ENCODE results near the gene BTNL3. TPM values are rescaled to one million over a fixed set of nuclear protein-coding genes. Genes with fewer than 3 reads are reported as not detected.

The BTNL3 gene
- total RNA-seq, 4 donors from 2014 or later, result 0.17 TPM; not detected in 3

DNA sequence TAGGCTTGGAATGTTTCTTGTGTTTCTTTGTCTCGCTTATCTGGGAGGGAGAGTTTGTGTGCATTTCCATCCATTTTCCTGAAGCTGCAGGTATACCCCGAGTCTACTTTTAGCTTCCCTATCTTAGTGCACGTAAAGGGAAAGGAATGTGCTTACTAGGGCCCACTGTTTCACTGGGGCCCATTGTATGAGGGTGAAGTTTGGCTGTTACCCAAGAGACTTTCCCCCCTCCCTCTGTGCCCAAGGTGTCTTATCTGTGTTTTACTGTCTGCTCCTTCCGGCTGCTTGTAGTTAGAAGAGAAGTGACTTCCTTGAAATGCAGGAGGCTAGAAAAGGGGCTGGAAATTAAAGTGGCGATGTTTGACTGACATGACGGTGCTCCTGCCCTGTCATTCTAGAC is 12.1 kb upstream of the BTNL3 start:
- Histone ChIP-seq H3K27ac (no peak overlapping the region), H3K4me1 (no peaks in the 10 kb centered on the region), H3K9me3 (no peaks in the 10 kb centered on the region), H3K27me3 (no peaks in the 10 kb centered on the region), H3K36me3 (no peaks in the 10 kb centered on the region), H3K4me3 (no peak overlapping the region)
- no peak for TF ChIP-seq POLR2A (IDR thresholded peaks at IDR 0.05)
- TF ChIP-seq, protein P1, sequence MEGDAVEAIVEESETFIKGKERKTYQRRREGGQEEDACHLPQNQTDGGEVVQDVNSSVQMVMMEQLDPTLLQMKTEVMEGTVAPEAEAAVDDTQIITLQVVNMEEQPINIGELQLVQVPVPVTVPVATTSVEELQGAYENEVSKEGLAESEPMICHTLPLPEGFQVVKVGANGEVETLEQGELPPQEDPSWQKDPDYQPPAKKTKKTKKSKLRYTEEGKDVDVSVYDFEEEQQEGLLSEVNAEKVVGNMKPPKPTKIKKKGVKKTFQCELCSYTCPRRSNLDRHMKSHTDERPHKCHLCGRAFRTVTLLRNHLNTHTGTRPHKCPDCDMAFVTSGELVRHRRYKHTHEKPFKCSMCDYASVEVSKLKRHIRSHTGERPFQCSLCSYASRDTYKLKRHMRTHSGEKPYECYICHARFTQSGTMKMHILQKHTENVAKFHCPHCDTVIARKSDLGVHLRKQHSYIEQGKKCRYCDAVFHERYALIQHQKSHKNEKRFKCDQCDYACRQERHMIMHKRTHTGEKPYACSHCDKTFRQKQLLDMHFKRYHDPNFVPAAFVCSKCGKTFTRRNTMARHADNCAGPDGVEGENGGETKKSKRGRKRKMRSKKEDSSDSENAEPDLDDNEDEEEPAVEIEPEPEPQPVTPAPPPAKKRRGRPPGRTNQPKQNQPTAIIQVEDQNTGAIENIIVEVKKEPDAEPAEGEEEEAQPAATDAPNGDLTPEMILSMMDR (IDR thresholded peaks at IDR 0.05 in 4 of 5, conservative IDR thresholded peaks at IDR 0.05 in 1 of 5), result no peak
- DNase-seq (no peak), ATAC-seq (no peak)
- in situ Hi-C loops (cut with MboI; ENCODE audit: low sequenced_read_pairs in 4 of 4), result no loop called here
- intact Hi-C loops (cut with DNase I; ENCODE audit: low total_unique reads), result no loop called here

DNA sequence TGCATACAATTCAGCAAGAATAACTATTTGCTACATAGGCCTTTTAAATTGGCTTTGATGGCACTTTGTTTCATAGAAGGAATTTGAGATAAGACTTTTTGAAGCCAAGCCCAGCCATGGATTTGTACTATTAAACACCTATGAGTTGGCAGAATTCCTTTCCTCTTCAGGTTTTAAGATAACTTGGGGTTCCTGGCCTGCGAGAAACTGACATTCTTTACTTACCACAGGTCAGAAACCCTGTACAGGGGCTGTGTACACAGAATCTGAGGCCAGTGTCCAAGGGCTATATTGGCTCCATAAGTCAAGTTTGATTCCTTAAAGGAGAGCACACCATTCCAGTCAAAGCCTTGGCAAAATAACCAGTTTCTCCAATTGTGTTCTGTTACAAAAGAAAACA is 10.8 kb upstream of the BTNL3 start:
- DNase-seq, result no peak
- no peak for TF ChIP-seq POLR2A (IDR thresholded peaks at IDR 0.05)
- TF ChIP-seq, protein P1 (IDR thresholded peaks at IDR 0.05 in 4 of 5, conservative IDR thresholded peaks at IDR 0.05 in 1 of 5), result no peak
- H3K4me1 ChIP-seq, result no peaks in the 10 kb centered on the region
- ATAC-seq, result no peak
- intact Hi-C loops (cut with DNase I; ENCODE audit: low total_unique reads) (no loop called here), in situ Hi-C loops (cut with MboI; ENCODE audit: low sequenced_read_pairs in 4 of 4) (no loop called here)
- no peak overlapping the region for H3K4me3 ChIP-seq
- no peak overlapping the region for H3K27ac ChIP-seq
- no peaks in the 10 kb centered on the region for H3K36me3 ChIP-seq
- H3K27me3 ChIP-seq, result no peaks in the 10 kb centered on the region
- H3K9me3 ChIP-seq, result no peaks in the 10 kb centered on the region

DNA sequence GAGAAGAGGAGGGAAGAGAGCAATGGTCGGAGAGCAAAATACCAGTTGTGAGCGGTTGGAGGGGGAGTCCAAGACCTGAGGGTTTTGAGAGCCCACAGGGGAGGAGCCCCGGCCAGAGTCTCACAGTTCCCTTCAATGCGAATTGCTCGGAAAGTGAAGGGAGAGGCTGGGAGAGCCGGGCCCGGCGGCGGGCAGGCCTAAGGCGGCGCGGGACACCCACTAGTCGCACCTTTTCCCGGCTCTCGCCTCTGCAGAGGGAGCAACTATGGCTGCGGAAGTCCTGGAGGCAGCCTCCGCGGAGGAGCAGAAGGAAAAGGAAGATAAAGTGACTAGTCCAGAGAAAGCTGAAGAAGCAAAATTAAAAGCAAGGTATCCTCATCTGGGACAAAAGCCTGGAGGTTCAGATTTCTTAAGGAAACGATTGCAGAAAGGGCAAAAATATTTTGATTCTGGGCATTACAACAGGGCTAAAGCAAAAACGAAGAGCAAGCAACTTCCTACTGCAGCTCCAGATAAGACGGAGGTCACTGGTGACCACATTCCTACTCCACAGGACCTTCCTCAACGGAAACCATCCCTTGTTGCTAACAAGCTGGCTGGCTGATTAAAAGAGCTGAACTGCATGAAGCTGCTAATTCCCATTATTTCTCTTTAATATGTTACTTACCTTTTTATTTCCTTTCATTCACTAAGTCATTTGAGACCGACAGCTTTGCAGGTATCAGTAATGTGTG is 6.5 kb upstream of the BTNL3 start:
- no peaks in the 10 kb centered on the region for H3K9me3 ChIP-seq
- in situ Hi-C loops (cut with MboI; ENCODE audit: low sequenced_read_pairs in 4 of 4) (no loop called here), intact Hi-C loops (cut with DNase I; ENCODE audit: low total_unique reads) (no loop called here)
- no peak overlapping the region for H3K4me3 ChIP-seq
- H3K4me1 ChIP-seq, result no peaks in the 10 kb centered on the region
- no peak for DNase-seq
- H3K27me3 ChIP-seq, result no peaks in the 10 kb centered on the region
- no peak overlapping the region for H3K27ac ChIP-seq
- no peaks in the 10 kb centered on the region for H3K36me3 ChIP-seq
- no peak for ATAC-seq
- TF ChIP-seq, protein P1 (IDR thresholded peaks at IDR 0.05 in 4 of 5, conservative IDR thresholded peaks at IDR 0.05 in 1 of 5), result no peak
- no peak for TF ChIP-seq POLR2A (IDR thresholded peaks at IDR 0.05)

DNA sequence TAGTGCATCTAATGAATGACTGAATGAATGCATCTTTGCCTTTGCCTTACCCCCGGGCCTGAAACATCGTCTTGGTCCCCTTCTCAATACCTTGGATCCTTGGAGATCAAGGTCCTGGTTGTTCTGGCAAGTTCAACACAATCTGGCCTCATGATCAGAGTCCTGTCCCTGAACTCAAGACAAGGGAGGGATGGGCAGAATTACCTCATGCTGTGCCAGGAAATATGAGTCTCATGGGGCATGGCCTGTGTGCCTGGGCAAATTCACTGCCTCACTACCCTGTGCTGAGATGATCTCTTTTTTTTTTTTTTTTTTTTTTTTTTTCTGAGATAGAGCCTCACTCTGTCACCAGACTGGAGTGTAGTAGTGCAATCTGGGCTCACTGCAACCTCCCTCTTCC is 630 bp upstream of the BTNL3 start:
- ATAC-seq (no peak), DNase-seq (no peak)
- no peaks in the 10 kb centered on the region for H3K9me3 ChIP-seq
- H3K27me3 ChIP-seq, result no peaks in the 10 kb centered on the region
- intact Hi-C loops (cut with DNase I; ENCODE audit: low total_unique reads) (no loop called here), in situ Hi-C loops (cut with MboI; ENCODE audit: low sequenced_read_pairs in 4 of 4) (no loop called here)
- H3K36me3 ChIP-seq, result no peaks in the 10 kb centered on the region
- H3K4me3 ChIP-seq, result no peak overlapping the region
- TF ChIP-seq POLR2A (IDR thresholded peaks at IDR 0.05), result no peak
- TF ChIP-seq, protein P1 (IDR thresholded peaks at IDR 0.05 in 4 of 5, conservative IDR thresholded peaks at IDR 0.05 in 1 of 5), result no peak
- H3K4me1 ChIP-seq, result no peaks in the 10 kb centered on the region
- no peak overlapping the region for H3K27ac ChIP-seq

Data from gastrocnemius medialis (tissue), 4 donors.